ENCODE results near the gene RBMS2.

The RBMS2 gene

DNA sequence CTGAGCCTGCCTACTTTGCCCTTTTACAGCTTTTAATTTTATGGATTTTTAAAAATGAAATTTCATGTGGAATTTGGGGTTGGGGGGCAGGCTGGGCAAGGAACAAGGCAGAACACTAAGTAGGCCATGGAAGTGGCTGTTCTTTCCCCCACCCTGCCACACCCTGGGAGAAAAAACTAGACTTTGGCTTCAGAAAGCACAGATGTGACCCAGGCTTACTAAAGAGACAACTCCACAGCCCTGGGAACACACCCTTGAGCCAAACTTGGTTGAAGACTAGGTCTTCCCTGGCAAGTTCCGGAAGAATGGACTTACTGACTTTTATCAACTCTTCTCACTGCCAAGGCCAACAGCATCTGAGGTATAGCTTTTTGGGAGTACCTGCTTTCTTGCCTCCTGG, 68.2 kb downstream of the RBMS2 start:
- no peak for DNase-seq

GRCh38 chr12:56590237-56590830, 68.7 kb downstream of the RBMS2 start:
- peak in 1 of 2 donors; percentile 16 for DNase-seq

- no peak for DNase-seq
Observed at GRCh38 chr12:56591126-56591525, 69.5 kb downstream of the RBMS2 start.

DNA sequence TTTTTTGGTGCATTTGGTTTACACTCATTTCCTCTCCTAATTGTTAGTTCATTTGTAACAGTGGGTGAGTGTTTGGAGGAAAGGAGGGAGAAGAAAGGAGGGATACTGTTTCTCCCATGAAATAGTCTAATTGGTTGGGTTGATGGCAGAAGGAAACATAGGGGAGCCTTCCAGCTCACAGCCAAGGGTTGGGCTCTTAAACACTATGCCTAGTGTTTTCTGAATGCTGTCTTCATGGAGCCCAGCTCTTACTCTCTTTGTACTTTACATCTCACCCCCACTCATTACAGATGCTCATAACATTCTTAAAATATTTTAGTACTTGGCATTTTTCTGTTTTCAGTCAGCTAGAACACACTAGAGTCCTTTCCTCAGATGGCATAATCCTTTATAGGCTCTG, 70.3 kb downstream of the RBMS2 start:
- no peak for DNase-seq

- DNase-seq, result peak; percentile 59 to 67
Observed at GRCh38 chr12:56593909-56594621, 72.4 kb downstream of the RBMS2 start.

DNA sequence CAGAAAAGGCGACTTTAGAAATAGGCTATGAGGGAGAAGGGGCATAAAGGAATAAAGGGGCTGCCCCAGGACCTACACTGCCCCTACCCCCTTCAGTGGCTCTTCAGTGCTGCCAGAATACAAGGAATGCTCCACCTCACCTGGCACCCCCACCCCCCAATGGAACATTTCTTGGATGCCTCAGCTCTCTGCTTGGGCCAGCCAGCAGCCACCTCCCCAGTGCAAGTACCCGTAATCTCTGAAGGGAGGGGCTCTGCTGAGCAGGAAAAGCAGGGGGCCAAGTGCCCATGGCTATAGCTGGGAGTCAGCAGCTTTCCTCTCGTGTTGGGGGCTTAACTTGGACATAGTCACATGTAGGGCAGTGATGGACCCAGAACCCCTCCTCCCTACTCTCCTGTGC, 75.2 kb downstream of the RBMS2 start:
- no peak for DNase-seq

- no peak for DNase-seq
Observed at GRCh38 chr12:56599041-56599440, 77.4 kb downstream of the RBMS2 start.

GRCh38 chr12:56599797-56600196, 78.2 kb downstream of the RBMS2 start:
- DNase-seq, result no peak

DNA sequence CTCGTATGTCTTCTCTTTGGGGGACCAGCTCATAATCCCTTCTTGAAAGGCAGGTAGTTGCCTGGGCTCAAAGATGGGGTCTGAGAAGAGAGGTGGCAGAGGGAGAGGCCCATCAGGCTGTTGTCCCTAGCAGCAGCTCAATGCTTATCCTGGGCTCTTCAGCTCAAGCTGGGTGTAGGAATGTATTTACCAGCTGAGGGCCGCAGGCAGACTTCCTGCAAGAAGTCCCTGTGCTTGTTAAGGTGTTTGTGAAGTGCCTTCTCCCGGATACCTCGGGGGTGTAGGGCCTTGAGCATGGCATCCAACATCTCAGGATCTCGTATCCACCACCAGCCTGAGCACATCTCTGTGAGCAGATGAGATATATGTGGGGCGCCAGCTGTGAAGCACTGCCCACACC, 79.1 kb downstream of the RBMS2 start:
- DNase-seq, result no peak

DNA sequence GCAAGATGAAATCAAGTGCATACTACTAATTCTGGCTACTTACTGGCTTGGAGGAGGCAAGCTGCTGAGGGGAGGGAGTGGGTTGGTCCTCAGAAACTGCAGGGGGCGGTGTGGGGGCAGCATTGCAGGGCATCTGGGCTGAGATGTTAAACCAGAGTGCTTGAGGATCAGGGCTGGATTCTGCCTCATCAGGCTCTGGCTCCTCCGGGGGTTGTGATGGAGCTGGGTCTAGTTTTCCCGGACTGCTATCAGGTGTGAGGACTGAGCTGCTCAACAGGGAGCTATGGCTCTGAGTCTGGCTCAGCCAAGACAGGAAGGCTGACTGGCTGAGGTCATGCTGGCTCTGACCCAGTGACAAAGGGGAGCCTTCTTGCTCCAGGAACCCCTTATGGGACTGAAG, 79.9 kb downstream of the RBMS2 start:
- DNase-seq, result peak; percentile 23 to 31

DNA sequence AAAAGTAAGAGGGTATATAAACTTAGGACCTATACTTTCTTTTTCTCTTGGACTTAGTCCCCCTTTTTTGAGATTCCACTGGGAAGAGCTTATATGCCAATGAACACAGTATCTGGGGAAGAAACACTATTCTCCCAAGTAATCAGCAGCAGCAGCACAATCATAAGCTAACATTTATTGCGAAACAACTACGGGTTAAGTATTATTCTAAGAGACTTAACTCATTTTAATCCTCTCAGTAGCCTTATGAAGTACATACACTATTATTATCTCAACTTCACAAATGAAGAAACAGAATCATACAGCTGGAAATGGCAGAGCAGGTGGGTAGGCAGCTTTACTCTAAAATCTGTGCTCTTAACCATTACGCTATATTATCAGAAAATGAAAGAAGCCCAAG, 80.6 kb downstream of the RBMS2 start:
- DNase-seq, result no peak

- DNase-seq, result no peak
Observed at GRCh38 chr12:56604355-56604754, 82.7 kb downstream of the RBMS2 start.

GRCh38 chr12:56614627-56615026, 93.0 kb downstream of the RBMS2 start:
- no peak for DNase-seq

DNA sequence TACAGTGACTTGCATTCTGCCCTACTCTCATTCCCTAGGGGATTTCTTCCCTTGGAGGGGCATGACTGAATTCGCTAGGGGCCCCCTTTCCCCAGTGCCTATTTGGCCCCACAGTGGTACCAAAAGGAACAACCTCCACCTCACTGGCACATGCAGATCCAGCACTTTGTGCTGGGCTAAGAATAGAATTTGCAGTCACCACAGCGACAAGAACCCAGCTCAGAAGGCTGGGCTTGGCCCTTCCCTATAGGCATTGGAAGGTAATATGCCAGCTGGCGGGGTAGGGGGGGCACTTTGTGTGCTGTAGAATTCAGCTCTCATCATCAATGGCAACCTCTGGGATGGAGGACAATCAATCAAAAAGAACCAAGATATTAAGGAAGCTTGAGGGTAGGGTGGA, 94.6 kb downstream of the RBMS2 start:
- no peak for DNase-seq

GRCh38 chr12:56616925-56617324, 95.3 kb downstream of the RBMS2 start:
- DNase-seq, result no peak

DNA sequence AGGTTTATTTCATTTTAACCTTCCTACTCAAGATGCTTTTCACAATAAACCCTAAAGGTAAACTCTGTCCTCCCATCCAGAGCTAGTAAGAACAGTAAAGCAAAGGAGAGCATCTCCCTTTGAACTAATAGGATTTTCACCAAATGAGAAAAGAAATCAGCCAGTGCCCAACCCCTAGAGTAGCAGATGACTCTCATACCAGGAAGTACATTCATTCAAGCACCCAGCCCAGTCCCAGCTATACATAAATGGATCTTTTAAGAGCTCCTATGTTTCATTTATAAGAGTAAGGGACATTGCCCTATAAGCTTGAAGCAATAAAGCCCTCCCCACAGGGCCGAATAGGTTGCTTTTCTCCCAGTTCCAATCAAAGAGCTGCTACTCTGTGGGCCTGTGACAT, 100.9 kb downstream of the RBMS2 start:
- no peak for DNase-seq

GRCh38 chr12:56626701-56627100, 105.1 kb downstream of the RBMS2 start:
- DNase-seq, result no peak

DNA sequence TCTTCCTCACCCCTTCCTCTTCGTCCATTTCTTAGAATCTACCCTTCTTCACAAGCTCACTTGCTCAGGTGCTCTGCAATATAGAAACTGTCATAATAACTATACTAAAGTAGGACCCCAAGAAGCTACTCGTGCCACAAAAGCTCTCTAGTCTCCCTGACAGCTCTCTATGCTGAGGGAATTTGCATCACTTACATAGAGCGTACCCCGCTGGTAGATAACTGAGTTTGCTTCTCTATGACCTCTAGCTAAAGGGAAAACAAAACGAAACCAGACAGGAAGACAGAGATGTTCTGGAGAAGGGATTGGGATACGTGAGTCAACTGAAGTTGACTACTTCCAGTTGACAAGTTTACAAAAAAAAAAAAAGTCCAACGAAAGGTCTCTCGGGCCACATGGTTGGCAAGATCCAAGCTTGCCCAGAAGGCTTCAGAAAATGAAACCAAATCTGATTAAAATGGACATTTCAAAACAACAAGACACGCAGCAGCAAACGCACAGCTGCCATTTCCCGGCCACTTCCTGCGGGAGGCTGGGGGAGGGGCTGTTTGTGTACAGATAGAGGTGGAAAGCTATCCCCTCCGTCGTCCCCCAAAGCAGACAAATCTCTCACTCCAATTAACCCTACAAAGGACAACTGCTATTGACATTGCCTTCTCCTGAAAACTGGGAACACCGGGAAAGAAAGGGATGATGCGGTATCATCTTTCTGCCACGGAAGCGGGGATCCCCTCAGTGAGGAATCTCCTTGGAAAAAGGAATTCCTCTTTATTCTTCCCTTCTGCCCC, 107.2 kb downstream of the RBMS2 start:
- DNase-seq, result peak; percentile 77

DNA sequence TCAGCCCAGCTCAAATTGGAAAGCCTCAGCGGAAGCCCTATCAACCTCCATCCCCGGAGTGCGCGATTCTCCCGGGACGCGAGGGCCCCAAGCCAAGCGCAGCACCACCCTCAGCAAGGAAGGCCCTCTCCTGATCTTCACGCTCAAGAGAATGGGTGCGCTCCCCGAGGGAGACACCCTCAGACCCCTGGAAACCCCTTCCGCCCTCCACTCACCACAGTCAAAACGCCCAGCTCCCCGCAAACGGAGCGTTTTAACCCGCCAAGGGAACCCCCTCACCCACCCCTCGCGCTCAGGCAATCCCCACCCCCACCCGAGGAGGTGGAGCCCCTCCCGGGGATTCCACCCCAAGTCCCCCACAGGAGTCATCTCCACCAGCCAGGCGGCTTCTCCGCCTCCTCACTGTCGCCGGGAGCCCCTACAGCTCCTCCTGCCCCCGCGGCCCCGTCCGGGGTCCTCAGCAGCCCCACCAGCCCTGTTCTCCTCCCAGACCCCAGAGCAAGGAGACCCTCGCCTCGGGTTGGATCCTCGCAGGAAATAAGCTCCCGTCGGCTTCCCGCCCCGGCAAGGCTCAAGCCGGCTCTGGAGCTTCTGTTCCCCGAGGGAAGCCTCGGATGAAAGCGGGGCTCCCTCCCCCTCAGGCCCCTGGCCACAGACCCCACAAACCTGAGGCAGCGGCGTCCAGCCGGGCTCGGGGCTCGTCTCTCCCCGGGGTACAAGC, 108.0 kb downstream of the RBMS2 start:
- DNase-seq, result peak; percentile 60 to 67

GRCh38 chr12:56630180-56630632, 108.6 kb downstream of the RBMS2 start, which contains the start of gene BAZ2A:
Gene BAZ2A, minus strand, starts transcription at chr12:56630326. Its CDS starts 12,796 bp downstream, at chr12:56617530.
- peak; percentile 85 to 86 for DNase-seq

DNA sequence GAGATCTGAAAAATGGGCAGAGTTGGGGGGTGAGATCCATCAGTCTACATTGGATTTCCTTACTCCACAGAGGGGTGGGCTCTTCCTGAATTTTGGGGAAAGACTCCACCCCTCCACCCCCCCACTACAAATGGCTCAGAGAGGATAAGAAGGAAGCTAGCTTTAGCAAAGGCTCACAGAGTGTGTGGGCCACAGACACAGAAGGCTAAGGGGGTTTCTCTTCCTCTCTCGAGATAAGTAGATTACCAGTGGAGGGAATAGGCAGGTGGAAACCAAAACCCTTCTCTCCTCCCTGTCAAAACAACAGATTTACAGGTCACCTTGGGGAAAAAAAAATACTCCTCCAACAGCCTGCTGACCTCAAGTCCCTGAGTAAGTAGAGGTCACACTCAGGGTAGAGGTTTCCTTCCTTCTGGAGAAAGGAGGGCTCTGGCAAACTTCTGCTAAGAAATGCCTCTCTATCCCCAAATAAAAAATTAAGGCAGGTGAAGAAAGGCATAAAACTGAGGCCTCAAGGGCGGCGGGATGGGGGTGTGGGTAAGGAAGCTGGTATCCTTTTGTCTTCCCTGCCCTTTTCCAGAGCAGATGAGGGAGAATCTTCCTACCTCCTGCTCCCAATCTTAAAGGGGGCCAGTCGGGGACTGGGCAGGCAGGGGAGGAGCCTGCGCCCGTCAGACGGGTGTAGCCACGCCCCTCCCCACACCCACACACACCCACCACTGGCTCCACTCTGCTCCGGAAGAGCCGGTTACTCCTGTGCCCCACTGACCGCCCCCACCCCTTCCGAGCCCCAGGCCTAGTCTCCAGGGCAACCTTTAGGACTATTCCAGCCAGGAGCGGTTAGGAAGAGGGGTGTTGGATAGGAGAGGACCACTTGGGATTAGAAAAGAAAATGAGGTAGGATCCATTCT, 110.4 kb downstream of the RBMS2 start:
- DNase-seq, result peak; percentile 62 to 65
